Right lobe of liver (tissue), 6 donors: ENCODE measurements around the gene PNPLA5. TPM values are rescaled to one million over a fixed set of nuclear protein-coding genes. Genes with fewer than 3 reads are reported as not detected.

Experiments
- ATAC-seq, 4 donors: fragments of 200-7000 bp; cut with Tn5 transposase; one replicate each; pipeline ENCODE4 v1.9.1; 2020; ENCODE audit warnings: mild to moderate bottlenecking in 4 of 4, moderate library complexity in 4 of 4
- DNase-seq, 3 donors: peaks; one replicate each; pipeline ENCODE4 v3.0.0-alpha.2; 2020
- H3K27ac ChIP-seq, 3 donors: fragments of 200-600 bp; one replicate each; pipeline ENCODE4 v1.8.0; 2022
- H3K27me3 ChIP-seq, 2 donors: fragments of 200-600 bp; one replicate each; pipeline ENCODE4 v1.8.0; 2022
- H3K36me3 ChIP-seq, 4 donors: fragments of 200-600 bp; sonication (generic) in 1 of 4; one replicate each; pipeline versions ENCODE4 v1.5.1 to v1.8.0; 2017 to 2022; ENCODE audit warnings: control low read depth in 1 of 4
- H3K4me1 ChIP-seq, 4 donors: fragments of 200-600 bp; sonication (generic) in 1 of 4; one replicate each; pipeline versions ENCODE4 v1.5.1 to v1.8.0; 2017 to 2022; ENCODE audit warnings: control low read depth in 1 of 4
- H3K4me3 ChIP-seq, 3 donors: fragments of 200-600 bp; one replicate each; pipeline ENCODE4 v1.8.0; 2022
- H3K9me3 ChIP-seq, 4 donors: fragments of 200-600 bp; sonication (generic) in 1 of 4; one replicate each; pipeline versions ENCODE4 v1.5.1 to v1.8.0; 2017 to 2022; ENCODE audit warnings: control low read depth in 1 of 4
- POLR2A ChIP-seq: fragments of 450-650 bp; IDR thresholded peaks from one replicate; pipeline ENCODE4 v1.6.1; 2017; ENCODE audit warnings: antibody characterized with exemption, mild to moderate bottlenecking
- WGBS: methylation state at CpG from one replicate; pipeline ENCODE4 v1.1.6; 2018; ENCODE audit warnings: low coverage, low lambda C conversion rate; ENCODE audit not compliant: insufficient coverage; ENCODE audit errors: missing lambda C conversion rate; 5-methylcytosine and 5-hydroxymethylcytosine counted together
- intact Hi-C, 2 donors: fragments of 100-400 bp; cut with DNase I; formaldehyde crosslinking; loops; one replicate each; pipeline versions ENCODE4 v1.11.2 to v1.14.1; 2022
- total RNA-seq, 6 experiments: library from RNA; depleted of rRNA in 2 of 6; stranded (reverse); fragments of >200 nt in 2 of 6; fragmentation: NEBNext Ultra II Directional in 3 of 6; extraction: Animal tissue kit (Norgen Biotek cat#: 25700) in 3 of 6; gene quantifications; one replicate each; pipeline versions ENCODE4 v1.1.0 to v1.2.4, GENCODE V29; 2016 to 2023
- TF ChIP-seq, protein P1 (sequence below), 4 donors: fragments of 200-600 bp in 3 of 4; fragments of 450-650 bp in 1 of 4; IDR thresholded peaks; one replicate each; pipeline versions ENCODE4 v1.5.1 to v1.8.0; 2016 to 2022; ENCODE audit warnings: antibody characterized with exemption in 4 of 4, mild to moderate bottlenecking in 2 of 4
- donor health status: DM: no; HTN: yes; CAD: no.
- donor health status: DM: no; HTN: no; CAD: no.
- donor health status: DM: no; HTN: no; CAD: no.
- donor health status: DM: no; HTN: yes; CAD: no.
- donor health status: DM: no; HTN: yes; CAD: no.

The PNPLA5 gene
- total RNA-seq, 6 experiments from 2014 or later = 2.8 TPM; not detected in 5

DNA sequence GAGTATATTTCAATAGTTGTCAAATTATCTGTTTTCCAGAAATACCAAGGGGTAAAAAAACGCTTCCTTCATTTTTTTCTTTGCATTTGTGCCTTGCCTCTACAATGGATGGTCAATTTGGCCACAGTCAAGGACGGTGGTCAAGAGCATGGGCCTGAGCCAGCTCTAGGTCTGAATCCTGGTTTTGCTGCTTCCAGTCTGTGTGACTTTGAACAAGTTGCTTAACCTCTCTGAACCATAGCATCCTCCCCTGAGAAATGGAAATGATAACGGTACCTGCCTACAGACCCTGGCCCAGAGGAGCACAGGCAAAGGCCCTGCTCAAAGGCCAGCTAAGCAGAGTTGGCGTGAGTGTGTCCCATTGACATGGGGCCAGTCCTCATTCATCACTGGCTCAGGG is 3.1 kb downstream of the PNPLA5 start:
- DNase-seq (no peak), ATAC-seq (no peak)
- no peak overlapping the region for H3K4me3 ChIP-seq
- TF ChIP-seq, protein P1, sequence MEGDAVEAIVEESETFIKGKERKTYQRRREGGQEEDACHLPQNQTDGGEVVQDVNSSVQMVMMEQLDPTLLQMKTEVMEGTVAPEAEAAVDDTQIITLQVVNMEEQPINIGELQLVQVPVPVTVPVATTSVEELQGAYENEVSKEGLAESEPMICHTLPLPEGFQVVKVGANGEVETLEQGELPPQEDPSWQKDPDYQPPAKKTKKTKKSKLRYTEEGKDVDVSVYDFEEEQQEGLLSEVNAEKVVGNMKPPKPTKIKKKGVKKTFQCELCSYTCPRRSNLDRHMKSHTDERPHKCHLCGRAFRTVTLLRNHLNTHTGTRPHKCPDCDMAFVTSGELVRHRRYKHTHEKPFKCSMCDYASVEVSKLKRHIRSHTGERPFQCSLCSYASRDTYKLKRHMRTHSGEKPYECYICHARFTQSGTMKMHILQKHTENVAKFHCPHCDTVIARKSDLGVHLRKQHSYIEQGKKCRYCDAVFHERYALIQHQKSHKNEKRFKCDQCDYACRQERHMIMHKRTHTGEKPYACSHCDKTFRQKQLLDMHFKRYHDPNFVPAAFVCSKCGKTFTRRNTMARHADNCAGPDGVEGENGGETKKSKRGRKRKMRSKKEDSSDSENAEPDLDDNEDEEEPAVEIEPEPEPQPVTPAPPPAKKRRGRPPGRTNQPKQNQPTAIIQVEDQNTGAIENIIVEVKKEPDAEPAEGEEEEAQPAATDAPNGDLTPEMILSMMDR (IDR thresholded peaks at IDR 0.05) = no peak
- no peak for TF ChIP-seq POLR2A
- intact Hi-C loops = no loop called here
- H3K4me1 ChIP-seq = peaks cover 0 to 6% (median 3%) of the 10 kb centered on the region in 4 donors
- WGBS = 35% methylated on average over 2 of the region's 4 CpGs
- H3K9me3 ChIP-seq = no peaks in the 10 kb centered on the region
- H3K36me3 ChIP-seq = no peaks in the 10 kb centered on the region
- H3K27ac ChIP-seq = no peak overlapping the region
- peaks cover 0 to 15% of the 10 kb centered on the region in 2 donors for H3K27me3 ChIP-seq

DNA sequence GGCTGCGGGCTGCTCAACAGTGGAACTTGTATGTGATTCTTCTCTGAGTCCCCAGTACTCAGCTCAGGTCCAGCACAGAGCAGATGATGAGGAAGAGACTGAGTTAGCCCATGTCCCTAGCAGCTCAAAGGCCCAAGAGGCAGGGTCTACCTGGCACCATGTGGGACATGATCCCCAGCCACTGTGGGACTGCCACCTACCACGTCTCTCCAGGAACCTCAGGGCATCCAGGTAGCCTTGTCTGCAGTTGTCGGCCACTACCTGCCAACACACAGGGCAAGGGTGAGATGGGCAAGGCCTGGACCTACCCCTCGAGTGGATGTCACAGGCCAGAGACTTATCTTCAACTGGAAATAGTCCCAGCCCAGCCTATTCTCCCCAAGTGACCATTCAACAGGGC is 4.4 kb downstream of the PNPLA5 start:
- Histone ChIP-seq H3K9me3 (no peaks in the 10 kb centered on the region), H3K27ac (no peak overlapping the region), H3K4me1 (peaks cover 0 to 6% (median 3%) of the 10 kb centered on the region in 4 donors), H3K4me3 (no peak overlapping the region), H3K36me3 (no peaks in the 10 kb centered on the region), H3K27me3 (peaks cover 0 to 15% of the 10 kb centered on the region in 2 donors)
- peak in 1 of 3 donors; percentile 12 for DNase-seq
- intact Hi-C loops = no loop called here
- TF ChIP-seq, protein P1 (IDR thresholded peaks at IDR 0.05) = no peak
- no peak for TF ChIP-seq POLR2A
- 80% methylated on average over 1 of the region's 4 CpGs for WGBS
- ATAC-seq = no peak

DNA sequence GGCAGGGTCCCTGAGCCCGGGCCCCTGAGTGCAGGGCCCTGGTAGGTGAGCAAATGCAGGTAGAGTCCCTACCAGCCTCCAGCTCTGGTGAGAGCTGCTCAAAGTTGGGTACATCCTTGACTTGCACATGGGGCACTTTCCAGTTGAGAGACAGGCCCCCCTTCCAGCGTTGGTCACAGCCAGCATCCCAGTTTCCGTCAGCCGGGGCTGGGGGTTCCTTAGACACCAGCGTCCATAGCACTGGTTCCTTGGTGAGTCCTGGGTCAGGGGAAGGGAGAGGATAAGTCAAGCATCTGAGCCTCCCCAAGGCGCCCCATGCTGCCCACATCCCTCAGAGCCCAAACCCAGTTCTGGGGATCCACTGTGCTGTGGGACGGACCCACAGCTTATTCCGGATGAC is 5.6 kb downstream of the PNPLA5 start:
- Histone ChIP-seq H3K27ac (no peak overlapping the region), H3K27me3 (peaks cover 0 to 7% of the 10 kb centered on the region in 2 donors), H3K4me3 (no peak overlapping the region), H3K9me3 (no peaks in the 10 kb centered on the region), H3K4me1 (peaks cover 0 to 2% (median under 1%) of the 10 kb centered on the region in 4 donors), H3K36me3 (no peaks in the 10 kb centered on the region)
- no peak for ATAC-seq
- TF ChIP-seq, protein P1 (IDR thresholded peaks at IDR 0.05) = no peak
- TF ChIP-seq POLR2A = no peak
- intact Hi-C loops = no loop called here
- 56% methylated on average over 3 of the region's 8 CpGs for WGBS
- no peak for DNase-seq

DNA sequence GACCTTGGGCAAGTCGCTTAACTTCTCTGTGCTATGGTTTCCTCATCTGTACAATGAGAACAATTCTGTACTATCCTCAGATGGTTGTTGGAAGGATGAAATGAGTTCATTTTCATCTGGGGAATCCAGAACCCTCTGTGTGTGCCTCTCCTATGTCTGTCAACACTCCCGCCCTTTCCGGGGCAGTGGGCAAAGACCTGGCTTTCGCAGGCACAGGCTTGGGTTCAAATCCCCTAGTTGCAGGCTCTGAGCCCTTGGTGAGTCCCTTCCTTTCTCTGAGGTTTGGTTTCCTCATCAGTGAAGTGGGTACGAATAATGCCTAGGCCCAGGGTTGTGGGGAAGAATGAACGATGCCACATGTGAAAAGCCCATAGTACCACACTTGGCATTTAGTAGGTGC is 6.0 kb downstream of the PNPLA5 start:
- 62% methylated on average over 4 of the region's 6 CpGs for WGBS
- no peak overlapping the region for H3K27ac ChIP-seq
- intact Hi-C loops = no loop called here
- TF ChIP-seq POLR2A = no peak
- TF ChIP-seq, protein P1 (IDR thresholded peaks at IDR 0.05) = no peak
- H3K4me1 ChIP-seq = no peaks in the 10 kb centered on the region
- no peak for DNase-seq
- H3K36me3 ChIP-seq = no peaks in the 10 kb centered on the region
- peaks cover 0 to 3% of the 10 kb centered on the region in 2 donors for H3K27me3 ChIP-seq
- H3K4me3 ChIP-seq = no peak overlapping the region
- ATAC-seq = no peak
- no peaks in the 10 kb centered on the region for H3K9me3 ChIP-seq

DNA sequence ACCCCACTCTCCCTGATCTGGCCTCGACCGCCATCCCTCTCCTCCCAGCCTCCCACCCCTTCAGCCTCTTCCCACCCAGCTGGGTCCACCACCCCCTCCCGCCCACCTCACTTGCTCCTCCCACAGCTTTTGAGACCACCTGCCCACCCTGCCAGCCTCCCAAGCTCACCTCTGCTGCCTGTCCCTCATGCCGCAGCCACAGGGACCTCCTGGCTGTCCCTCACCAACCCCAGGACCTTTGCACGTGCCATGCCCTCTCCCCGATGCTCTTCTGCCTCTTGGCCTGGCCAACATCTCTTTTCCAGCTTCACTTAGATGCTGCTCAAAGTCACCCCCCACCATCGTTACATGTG is 6.5 kb downstream of the PNPLA5 start:
- no peaks in the 10 kb centered on the region for H3K9me3 ChIP-seq
- H3K4me3 ChIP-seq = no peak overlapping the region
- H3K27me3 ChIP-seq = no peaks in the 10 kb centered on the region
- H3K4me1 ChIP-seq = no peaks in the 10 kb centered on the region
- TF ChIP-seq, protein P1 (IDR thresholded peaks at IDR 0.05) = no peak
- TF ChIP-seq POLR2A = no peak
- no peaks in the 10 kb centered on the region for H3K36me3 ChIP-seq
- no peak for ATAC-seq
- WGBS = 72% methylated on average over 5 of the region's 7 CpGs
- no peak for DNase-seq
- intact Hi-C loops = no loop called here
- H3K27ac ChIP-seq = no peak overlapping the region
